Measurements from ENCODE around the gene OR13C2.

The OR13C2 gene

GRCh38 chr9:104568868-104569267 is 36.6 kb downstream of the OR13C2 start, which contains the start of gene OR13C8:
TSS of gene OR13C8 (plus strand) at chr9:104569168. CDS start at chr9:104569168, 0 bp downstream.
- H3K9me2 ChIP-seq (replicated peaks; ENCODE audit: low read depth, low read length) = 0 out of 2 replicates have a peak, but pooled peaks cover 3% of the 10 kb centered on the region
- no peak within 1 kb of the TSS for H3K4me3 ChIP-seq (ENCODE audit: low read length, poor library complexity, severe bottlenecking)
- H3K4me1 ChIP-seq (ENCODE audit: insufficient read depth, low read length, poor library complexity, severe bottlenecking) = no peaks in the 10 kb centered on the region
- no peaks in the 10 kb centered on the region for H3F3A ChIP-seq (ENCODE audit: low read depth)
- H4K20me1 ChIP-seq (ENCODE audit: insufficient read depth, low read length, poor library complexity, severe bottlenecking) = no peaks in the 10 kb centered on the region
- no peak within 1 kb of the TSS for H2AFZ ChIP-seq (ENCODE audit: low read length)
- no peak within 1 kb of the TSS for H3K9ac ChIP-seq (ENCODE audit: low read depth, low read length, poor library complexity, severe bottlenecking)
- no peak within 1 kb of the TSS for H3K4me2 ChIP-seq (ENCODE audit: low read depth, low read length, poor library complexity, severe bottlenecking)
- no peaks in the 10 kb centered on the region for H3K9me3 ChIP-seq (ENCODE audit: insufficient read depth, low read depth, low read length)
- no peaks in the 10 kb centered on the region for H3K27me3 ChIP-seq (ENCODE audit: insufficient read depth, low read length, poor library complexity, severe bottlenecking)
- H3K79me2 ChIP-seq (ENCODE audit: insufficient read depth, low read length) = no peaks in the 10 kb centered on the region
- TF ChIP-seq, protein P1, sequence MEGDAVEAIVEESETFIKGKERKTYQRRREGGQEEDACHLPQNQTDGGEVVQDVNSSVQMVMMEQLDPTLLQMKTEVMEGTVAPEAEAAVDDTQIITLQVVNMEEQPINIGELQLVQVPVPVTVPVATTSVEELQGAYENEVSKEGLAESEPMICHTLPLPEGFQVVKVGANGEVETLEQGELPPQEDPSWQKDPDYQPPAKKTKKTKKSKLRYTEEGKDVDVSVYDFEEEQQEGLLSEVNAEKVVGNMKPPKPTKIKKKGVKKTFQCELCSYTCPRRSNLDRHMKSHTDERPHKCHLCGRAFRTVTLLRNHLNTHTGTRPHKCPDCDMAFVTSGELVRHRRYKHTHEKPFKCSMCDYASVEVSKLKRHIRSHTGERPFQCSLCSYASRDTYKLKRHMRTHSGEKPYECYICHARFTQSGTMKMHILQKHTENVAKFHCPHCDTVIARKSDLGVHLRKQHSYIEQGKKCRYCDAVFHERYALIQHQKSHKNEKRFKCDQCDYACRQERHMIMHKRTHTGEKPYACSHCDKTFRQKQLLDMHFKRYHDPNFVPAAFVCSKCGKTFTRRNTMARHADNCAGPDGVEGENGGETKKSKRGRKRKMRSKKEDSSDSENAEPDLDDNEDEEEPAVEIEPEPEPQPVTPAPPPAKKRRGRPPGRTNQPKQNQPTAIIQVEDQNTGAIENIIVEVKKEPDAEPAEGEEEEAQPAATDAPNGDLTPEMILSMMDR (conservative IDR thresholded peaks at IDR 0.05; ENCODE audit: low read length) = no peak
- TF ChIP-seq EZH2phosphoT487 (IDR thresholded peaks at IDR 0.05; ENCODE audit: borderline replicate concordance) = no peak
- no peaks in the 10 kb centered on the region for H3K36me3 ChIP-seq (ENCODE audit: insufficient read depth, low read length)

DNA sequence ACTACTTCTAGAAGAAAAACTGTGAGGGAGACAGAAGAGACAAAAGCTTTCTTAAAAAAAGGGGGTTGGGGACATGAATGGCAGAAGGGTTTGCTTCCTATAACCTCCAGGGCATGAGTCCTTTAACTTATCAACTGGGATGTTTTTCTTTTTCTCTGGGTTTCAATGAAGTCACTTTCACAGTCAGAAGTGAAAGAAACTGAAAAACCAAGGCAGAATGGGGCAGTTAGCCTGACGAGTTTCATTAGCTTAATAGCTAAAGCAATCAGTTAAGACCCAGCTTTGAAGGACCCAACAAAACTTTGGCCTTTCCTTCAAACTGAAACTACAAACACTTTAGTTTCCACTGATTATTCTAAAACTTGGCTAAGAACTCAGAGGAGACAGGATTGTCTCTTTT is 41.1 kb downstream of the OR13C2 start:
- H3K9me3 ChIP-seq (ENCODE audit: insufficient read depth, low read depth, low read length) = no peaks in the 10 kb centered on the region
- H3K4me1 ChIP-seq (ENCODE audit: insufficient read depth, low read length, poor library complexity, severe bottlenecking) = no peaks in the 10 kb centered on the region
- no peaks in the 10 kb centered on the region for H3K36me3 ChIP-seq (ENCODE audit: insufficient read depth, low read length)
- H3K4me3 ChIP-seq (ENCODE audit: low read length, poor library complexity, severe bottlenecking) = no peak overlapping the region
- H3F3A ChIP-seq (ENCODE audit: low read depth) = no peaks in the 10 kb centered on the region
- no peak overlapping the region for H3K9ac ChIP-seq (ENCODE audit: low read depth, low read length, poor library complexity, severe bottlenecking)
- no peaks in the 10 kb centered on the region for H4K20me1 ChIP-seq (ENCODE audit: insufficient read depth, low read length, poor library complexity, severe bottlenecking)
- no peak overlapping the region for H2AFZ ChIP-seq (ENCODE audit: low read length)
- H3K9me2 ChIP-seq (replicated peaks; ENCODE audit: low read depth, low read length) = no peaks in the 10 kb centered on the region
- H3K4me2 ChIP-seq (ENCODE audit: low read depth, low read length, poor library complexity, severe bottlenecking) = no peak overlapping the region
- no peaks in the 10 kb centered on the region for H3K27me3 ChIP-seq (ENCODE audit: insufficient read depth, low read length, poor library complexity, severe bottlenecking)
- no peak for TF ChIP-seq EZH2phosphoT487 (IDR thresholded peaks at IDR 0.05; ENCODE audit: borderline replicate concordance)
- TF ChIP-seq, protein P1 (conservative IDR thresholded peaks at IDR 0.05; ENCODE audit: low read length) = no peak
- H3K79me2 ChIP-seq (ENCODE audit: insufficient read depth, low read length) = no peaks in the 10 kb centered on the region

GRCh38 chr9:104556830-104557634 is 48.4 kb downstream of the OR13C2 start:
- no peaks in the 10 kb centered on the region for H4K20me1 ChIP-seq (ENCODE audit: insufficient read depth, low read length, poor library complexity, severe bottlenecking)
- no peak overlapping the region for H2AFZ ChIP-seq (ENCODE audit: low read length)
- no peak overlapping the region for H3K9ac ChIP-seq (ENCODE audit: low read depth, low read length, poor library complexity, severe bottlenecking)
- H3K9me2 ChIP-seq (replicated peaks; ENCODE audit: low read depth, low read length) = no peaks in the 10 kb centered on the region
- no peaks in the 10 kb centered on the region for H3K36me3 ChIP-seq (ENCODE audit: insufficient read depth, low read length)
- H3K4me1 ChIP-seq (ENCODE audit: insufficient read depth, low read length, poor library complexity, severe bottlenecking) = no peaks in the 10 kb centered on the region
- no peaks in the 10 kb centered on the region for H3K9me3 ChIP-seq (ENCODE audit: insufficient read depth, low read depth, low read length)
- no peaks in the 10 kb centered on the region for H3K27me3 ChIP-seq (ENCODE audit: insufficient read depth, low read length, poor library complexity, severe bottlenecking)
- no peak overlapping the region for H3K4me2 ChIP-seq (ENCODE audit: low read depth, low read length, poor library complexity, severe bottlenecking)
- H3K79me2 ChIP-seq (ENCODE audit: insufficient read depth, low read length) = no peaks in the 10 kb centered on the region
- H3F3A ChIP-seq (ENCODE audit: low read depth) = no peaks in the 10 kb centered on the region
- TF ChIP-seq, protein P1 (conservative IDR thresholded peaks at IDR 0.05; ENCODE audit: low read length) = no peak
- no peak for TF ChIP-seq EZH2phosphoT487 (IDR thresholded peaks at IDR 0.05; ENCODE audit: borderline replicate concordance)
- H3K4me3 ChIP-seq (ENCODE audit: low read length, poor library complexity, severe bottlenecking) = no peak overlapping the region

Data from Loucy (cell line).